ACHN (cell line): ENCODE measurements around the gene FBXO27.
"Not testable (repeated sequence)": the region's sequence is repeated elsewhere in the genome, so short reads cannot be mapped to it uniquely, and the experiment has no call there.

Experiments
- DNase-seq: peaks from one replicate; pipeline ENCODE4 v3.0.0-alpha.2; 2015
- in situ Hi-C: cut with HindIII; loops from 2 replicates; pipeline ENCODE4 v1.10.0; 2017; ENCODE audit warnings: low sequenced_read_pairs, low pct_ligation_motif_present, low pct_unique_long_range_greater_than_20kb

The FBXO27 gene

DNA sequence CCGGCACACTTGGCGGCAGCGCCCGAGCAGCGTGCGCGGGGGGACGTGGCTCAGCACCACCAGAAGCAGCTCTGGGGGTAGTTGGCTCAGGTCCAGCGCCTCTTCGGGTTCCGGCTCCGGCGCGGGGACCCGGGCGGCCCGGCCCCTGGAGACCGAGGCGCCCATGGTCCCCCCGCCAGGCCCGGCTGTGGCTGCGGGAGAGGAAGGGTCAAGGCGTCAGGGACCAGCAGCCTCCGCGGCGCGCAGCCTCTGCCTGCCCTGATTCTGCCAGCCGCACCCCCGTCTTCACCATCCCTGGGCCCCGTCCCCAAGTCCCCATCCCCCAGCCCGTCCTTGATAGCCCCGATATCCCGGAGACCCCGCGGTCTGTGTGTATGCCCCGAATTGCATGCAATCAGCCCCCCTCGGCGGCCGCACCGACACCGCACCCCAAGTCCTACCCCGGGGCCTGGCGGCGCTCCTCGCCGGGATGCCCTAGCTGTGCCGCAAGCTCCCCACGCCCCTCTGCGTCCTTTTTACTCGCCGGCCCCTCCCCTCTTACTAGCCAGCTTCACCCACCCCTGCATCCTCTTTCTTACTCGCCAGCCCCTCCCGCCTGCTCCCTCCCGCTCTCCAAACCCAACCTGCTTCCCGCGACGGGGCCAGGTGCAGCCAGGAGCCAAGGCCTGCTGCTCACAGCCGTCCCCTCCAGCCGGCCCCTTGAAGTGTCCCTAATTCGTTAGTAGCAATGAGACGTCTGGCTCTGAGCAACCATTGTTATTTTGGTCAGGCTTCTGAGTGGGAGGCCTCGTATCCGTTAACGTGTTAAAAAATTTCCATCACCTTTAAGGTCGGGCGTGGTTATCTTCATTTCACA is at the start of gene FBXO27:
TSS of gene FBXO27 (minus strand) at position 487 of the 856 bp plus-strand sequence. CDS start at position 165, 322 bp downstream.
- DNase-seq = peak; percentile 61
- in situ Hi-C loops = no loop called here

- in situ Hi-C loops = no loop called here
- DNase-seq = no peak
These were observed 48.1 kb upstream of the FBXO27 start for GRCh38 chr19:39080431-39080830.

GRCh38 chr19:39078436-39079200 is 46.3 kb upstream of the FBXO27 start:
- in situ Hi-C loops = no loop called here
- DNase-seq = peak; percentile 86

DNA sequence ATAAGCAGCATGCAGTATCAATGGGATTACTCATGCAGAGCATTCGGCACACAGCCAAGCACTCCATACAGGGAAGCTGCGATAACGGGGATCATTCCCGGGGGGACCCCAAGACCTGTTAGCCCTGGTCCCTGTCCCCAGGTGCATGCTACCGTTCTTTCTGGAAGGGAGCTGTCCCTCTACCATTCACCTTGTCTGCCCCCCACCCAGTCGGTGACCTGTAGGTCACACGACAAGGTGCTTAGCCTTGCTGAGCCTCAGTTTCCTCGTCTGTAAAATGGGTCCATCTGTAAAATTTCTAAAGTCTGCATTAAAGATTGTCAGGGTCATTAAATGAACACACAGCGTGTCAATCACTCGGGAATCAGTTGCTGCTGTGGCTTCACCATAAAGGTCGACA is 45.0 kb upstream of the FBXO27 start:
- DNase-seq = no peak
- in situ Hi-C loops = no loop called here

DNA sequence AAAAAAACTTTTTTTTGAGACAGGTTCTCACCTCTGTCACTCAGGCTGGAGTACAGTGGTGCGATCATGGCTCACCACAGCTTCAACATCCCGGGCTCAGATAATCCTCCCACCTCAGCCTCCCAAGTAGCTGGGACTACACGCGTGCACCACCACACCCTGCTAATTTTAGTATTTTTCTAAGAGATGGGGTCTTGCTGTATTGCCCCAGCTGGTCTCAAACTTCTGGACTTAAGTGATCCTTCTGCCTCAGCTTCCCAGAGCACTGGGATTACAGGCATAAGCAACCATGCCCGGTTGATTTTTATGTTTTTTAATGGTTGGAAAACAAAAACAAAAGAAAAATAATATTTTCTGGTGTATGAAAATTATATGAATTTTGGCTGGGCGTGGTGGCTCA is 42.6 kb upstream of the FBXO27 start:
- in situ Hi-C loops = no loop called here
- no peak for DNase-seq

GRCh38 chr19:39074205-39074692 is 41.9 kb upstream of the FBXO27 start:
- in situ Hi-C loops = no loop called here
- no peak for DNase-seq

GRCh38 chr19:39070888-39071287 is 38.5 kb upstream of the FBXO27 start:
- in situ Hi-C loops = no loop called here
- no peak for DNase-seq

- in situ Hi-C loops, DNase-seq: not testable (repeated sequence)
These were observed 35.9 kb upstream of the FBXO27 start for GRCh38 chr19:39068259-39068658.

DNA sequence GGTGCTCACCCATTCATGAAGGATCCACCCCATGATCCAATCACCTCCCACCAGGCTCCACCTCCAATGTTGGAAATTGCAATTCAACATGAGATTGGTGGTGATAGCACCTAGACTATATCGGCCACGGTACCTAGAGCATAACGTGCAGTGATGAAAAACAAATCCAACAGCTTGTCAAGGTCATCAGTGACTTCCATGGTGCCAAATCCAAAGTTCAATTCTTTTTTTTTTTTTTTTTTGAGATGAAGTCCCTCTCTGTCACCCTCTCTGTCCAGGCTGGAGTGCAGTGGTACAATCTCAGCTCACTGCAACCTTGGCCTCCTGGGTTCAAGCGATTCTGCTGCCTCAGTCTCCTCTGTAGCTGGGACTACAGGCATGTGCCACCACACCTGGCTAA is 34.8 kb upstream of the FBXO27 start:
- in situ Hi-C loops = no loop called here
- DNase-seq = no peak

GRCh38 chr19:39065928-39066327 is 33.6 kb upstream of the FBXO27 start:
- in situ Hi-C loops = no loop called here

DNA sequence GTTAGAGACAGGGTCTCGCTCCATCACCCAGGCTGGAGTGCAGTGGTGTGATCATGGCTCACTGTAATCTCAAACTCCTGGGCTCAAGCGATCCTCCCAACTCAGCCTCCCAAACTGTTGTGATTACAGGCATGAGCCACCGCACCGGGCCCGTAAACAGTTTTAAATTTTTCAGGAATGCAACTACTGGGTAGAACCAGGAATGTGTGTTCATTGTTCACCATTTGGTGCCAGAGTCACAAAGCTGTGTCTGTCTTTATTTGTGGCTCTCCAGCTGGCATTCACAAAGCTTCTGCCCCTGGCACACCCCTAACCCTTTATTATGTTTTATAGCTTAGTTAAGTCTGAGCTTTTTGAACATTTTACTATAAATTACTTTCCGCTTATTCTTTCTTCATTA is 32.1 kb upstream of the FBXO27 start:
- in situ Hi-C loops = no loop called here
- no peak for DNase-seq

More at GRCh38 chr19:39065928-39066327, 33.6 kb upstream of the FBXO27 start:
- DNase-seq = no peak

DNA sequence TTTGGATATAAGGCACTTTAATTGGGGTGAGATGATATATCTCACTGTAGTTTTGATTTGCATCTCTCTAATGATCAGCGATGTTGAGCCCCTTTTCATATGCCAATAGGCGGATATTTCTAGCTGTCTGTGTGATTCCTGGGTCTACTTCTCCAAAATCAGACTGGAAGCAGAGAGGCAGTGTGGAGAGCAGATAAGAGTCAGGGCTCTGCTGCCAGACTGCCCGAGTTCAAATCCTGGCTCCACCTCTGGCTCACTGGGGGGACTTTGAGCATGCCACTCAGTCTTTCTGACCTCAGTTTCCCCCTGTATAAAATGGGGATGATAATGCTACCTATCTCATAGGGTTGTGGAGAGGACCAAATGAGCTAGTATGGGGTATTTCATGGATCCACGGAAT is 27.8 kb upstream of the FBXO27 start:
- in situ Hi-C loops = no loop called here
- DNase-seq = no peak

GRCh38 chr19:39059302-39059701 is 27.0 kb upstream of the FBXO27 start:
- no peak for DNase-seq

GRCh38 chr19:39057615-39058014 is 25.3 kb upstream of the FBXO27 start:
- no peak for DNase-seq

More at GRCh38 chr19:39059302-39059701, 27.0 kb upstream of the FBXO27 start:
- in situ Hi-C loops = no loop called here

DNA sequence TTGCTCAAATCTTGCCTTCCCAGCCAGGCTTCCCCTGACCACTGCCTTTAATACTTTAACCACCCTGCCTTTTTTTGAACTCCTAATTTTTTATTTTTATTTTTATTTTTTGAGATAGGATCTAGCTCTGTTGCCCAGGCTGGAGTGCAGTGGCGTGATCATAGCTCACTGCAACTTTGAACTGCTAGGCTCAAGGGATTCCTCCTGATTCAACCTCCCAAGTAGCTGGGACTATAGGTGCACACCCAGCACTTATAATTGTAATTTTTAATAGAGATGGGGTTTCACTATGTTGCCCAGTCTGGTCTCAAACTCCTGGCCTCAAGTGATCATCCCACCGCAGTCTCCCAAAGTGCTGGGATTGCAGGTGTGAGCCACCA is 21.7 kb upstream of the FBXO27 start:
- in situ Hi-C loops = no loop called here
- DNase-seq = no peak

More at GRCh38 chr19:39057615-39058014, 25.3 kb upstream of the FBXO27 start:
- in situ Hi-C loops = no loop called here

GRCh38 chr19:39053276-39054090 is 21.1 kb upstream of the FBXO27 start:
- in situ Hi-C loops = no loop called here
- DNase-seq = no peak

DNA sequence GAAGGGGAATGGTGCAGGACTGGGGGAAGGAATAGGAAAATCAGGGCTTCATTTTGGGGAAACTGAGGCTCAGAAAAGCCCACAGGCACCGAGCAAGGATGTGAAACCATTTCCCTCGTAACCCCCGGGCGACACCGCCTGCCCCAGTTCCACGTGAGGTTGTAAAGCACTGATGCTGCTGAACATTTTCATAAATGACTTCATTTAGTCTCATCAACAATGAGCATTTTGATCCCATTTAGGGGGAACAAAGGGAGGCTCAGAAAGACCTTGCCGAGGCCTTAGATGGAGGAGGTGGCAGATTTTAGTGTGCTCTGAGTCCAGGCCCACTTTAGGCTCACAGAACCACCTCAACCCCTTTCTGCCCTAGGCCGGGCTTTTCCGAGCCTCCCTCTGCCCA is 20.5 kb upstream of the FBXO27 start:
- in situ Hi-C loops = no loop called here
- DNase-seq = no peak

- in situ Hi-C loops = no loop called here
- DNase-seq = peak; percentile 35
These were observed 19.9 kb upstream of the FBXO27 start for GRCh38 chr19:39052243-39052746.
